ENCODE data around the gene CFH. TPM values are rescaled to one million over a fixed set of nuclear protein-coding genes. Genes with fewer than 3 reads are reported as not detected.

The CFH gene
- total RNA-seq, 2 donors from 2014 or later: not detected

DNA sequence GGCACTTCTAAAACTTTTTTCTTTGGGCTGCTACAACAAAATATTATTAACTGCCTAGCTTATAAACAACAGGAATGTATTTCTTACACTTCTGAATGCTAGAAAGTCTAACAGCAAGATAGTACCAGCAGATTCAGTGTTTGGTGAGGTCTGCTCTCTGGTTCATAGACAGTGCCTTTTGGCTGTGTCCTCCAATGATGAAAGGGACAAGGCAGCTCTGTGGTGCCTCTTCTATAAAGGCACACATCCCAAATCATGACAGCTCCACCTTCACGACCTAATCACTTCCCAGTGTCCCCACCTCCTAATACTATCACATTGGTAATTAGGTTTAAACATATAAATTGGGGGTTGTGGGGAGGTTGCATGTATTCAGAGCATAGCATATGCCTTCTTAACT is 9.5 kb downstream of the CFH start:
- Histone ChIP-seq H3K27ac (ENCODE audit: low read depth, low read length) (no peak overlapping the region), H3K27me3 (ENCODE audit: control insufficient read depth, insufficient read depth, low read length, poor library complexity, severe bottlenecking) (no peaks in the 10 kb centered on the region), H3K9me3 (ENCODE audit: control insufficient read depth, low read length) (no peaks in the 10 kb centered on the region), H3K4me3 (ENCODE audit: low read length) (no peak overlapping the region), H3K9ac (ENCODE audit: extremely low read depth, low read length, poor library complexity, severe bottlenecking) (no peak overlapping the region), H3K36me3 (ENCODE audit: control insufficient read depth, insufficient read depth, low read length) (no peaks in the 10 kb centered on the region), H3K4me1 (ENCODE audit: control insufficient read depth, insufficient read depth, low read length) (no peaks in the 10 kb centered on the region)
- no peaks in the 10 kb centered on the region for H3K27me3 Mint-ChIP-seq (ENCODE audit: insufficient read depth)
- no CpG with 5 or more reads among the region's 1 CpG for WGBS, 2 experiments (ENCODE audit: insufficient coverage in 1 of 2, insufficient read length in 1 of 2)
- no peak for DNase-seq
- H3K4me1 Mint-ChIP-seq: peaks cover 8% of the 10 kb centered on the region
- TF ChIP-seq, protein P1, sequence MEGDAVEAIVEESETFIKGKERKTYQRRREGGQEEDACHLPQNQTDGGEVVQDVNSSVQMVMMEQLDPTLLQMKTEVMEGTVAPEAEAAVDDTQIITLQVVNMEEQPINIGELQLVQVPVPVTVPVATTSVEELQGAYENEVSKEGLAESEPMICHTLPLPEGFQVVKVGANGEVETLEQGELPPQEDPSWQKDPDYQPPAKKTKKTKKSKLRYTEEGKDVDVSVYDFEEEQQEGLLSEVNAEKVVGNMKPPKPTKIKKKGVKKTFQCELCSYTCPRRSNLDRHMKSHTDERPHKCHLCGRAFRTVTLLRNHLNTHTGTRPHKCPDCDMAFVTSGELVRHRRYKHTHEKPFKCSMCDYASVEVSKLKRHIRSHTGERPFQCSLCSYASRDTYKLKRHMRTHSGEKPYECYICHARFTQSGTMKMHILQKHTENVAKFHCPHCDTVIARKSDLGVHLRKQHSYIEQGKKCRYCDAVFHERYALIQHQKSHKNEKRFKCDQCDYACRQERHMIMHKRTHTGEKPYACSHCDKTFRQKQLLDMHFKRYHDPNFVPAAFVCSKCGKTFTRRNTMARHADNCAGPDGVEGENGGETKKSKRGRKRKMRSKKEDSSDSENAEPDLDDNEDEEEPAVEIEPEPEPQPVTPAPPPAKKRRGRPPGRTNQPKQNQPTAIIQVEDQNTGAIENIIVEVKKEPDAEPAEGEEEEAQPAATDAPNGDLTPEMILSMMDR (conservative IDR thresholded peaks at IDR 0.05): no peak
- H3K9me3 Mint-ChIP-seq: peaks cover 3% of the 10 kb centered on the region
- H3K36me3 Mint-ChIP-seq (ENCODE audit: low read depth): no peaks in the 10 kb centered on the region
- H3K27ac Mint-ChIP-seq: no peak overlapping the region
- no peak overlapping the region for H3K4me3 Mint-ChIP-seq

DNA sequence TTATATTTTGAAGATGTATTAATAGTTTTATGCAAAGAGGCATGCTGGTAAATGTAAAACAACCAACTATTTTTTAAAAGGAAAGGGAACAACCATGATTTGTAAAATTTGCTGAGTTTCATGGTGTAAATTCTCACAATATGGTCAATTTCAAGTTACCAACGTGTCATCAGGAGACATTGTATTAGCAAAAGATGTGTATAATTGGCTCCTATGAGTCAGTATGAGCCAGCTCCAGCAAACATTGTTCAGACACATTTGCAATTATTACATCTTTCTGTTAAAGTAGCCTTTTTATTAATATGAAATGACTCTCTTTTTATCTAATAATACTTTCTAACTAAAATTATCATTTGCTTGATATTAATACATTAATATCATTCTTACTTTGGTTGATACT is 15.3 kb downstream of the CFH start:
- DNase-seq: no peak
- H3K27me3 ChIP-seq (ENCODE audit: control insufficient read depth, insufficient read depth, low read length, poor library complexity, severe bottlenecking): no peaks in the 10 kb centered on the region
- Mint-ChIP-seq H3K27me3 (ENCODE audit: insufficient read depth) (no peaks in the 10 kb centered on the region), H3K36me3 (ENCODE audit: low read depth) (no peaks in the 10 kb centered on the region), H3K4me3 (no peak overlapping the region), H3K9me3 (peaks cover 6% of the 10 kb centered on the region), H3K4me1 (no peaks in the 10 kb centered on the region), H3K27ac (no peak overlapping the region)
- H3K36me3 ChIP-seq (ENCODE audit: control insufficient read depth, insufficient read depth, low read length): no peaks in the 10 kb centered on the region
- H3K4me1 ChIP-seq (ENCODE audit: control insufficient read depth, insufficient read depth, low read length): no peaks in the 10 kb centered on the region
- no peak overlapping the region for H3K4me3 ChIP-seq (ENCODE audit: low read length)
- no peak overlapping the region for H3K27ac ChIP-seq (ENCODE audit: low read depth, low read length)
- H3K9me3 ChIP-seq (ENCODE audit: control insufficient read depth, low read length): no peaks in the 10 kb centered on the region
- TF ChIP-seq, protein P1 (conservative IDR thresholded peaks at IDR 0.05): no peak
- H3K9ac ChIP-seq (ENCODE audit: extremely low read depth, low read length, poor library complexity, severe bottlenecking): no peak overlapping the region
- WGBS, 2 experiments (ENCODE audit: insufficient coverage in 1 of 2, insufficient read length in 1 of 2): 100% methylated on average over 1 of the region's 1 CpG

DNA sequence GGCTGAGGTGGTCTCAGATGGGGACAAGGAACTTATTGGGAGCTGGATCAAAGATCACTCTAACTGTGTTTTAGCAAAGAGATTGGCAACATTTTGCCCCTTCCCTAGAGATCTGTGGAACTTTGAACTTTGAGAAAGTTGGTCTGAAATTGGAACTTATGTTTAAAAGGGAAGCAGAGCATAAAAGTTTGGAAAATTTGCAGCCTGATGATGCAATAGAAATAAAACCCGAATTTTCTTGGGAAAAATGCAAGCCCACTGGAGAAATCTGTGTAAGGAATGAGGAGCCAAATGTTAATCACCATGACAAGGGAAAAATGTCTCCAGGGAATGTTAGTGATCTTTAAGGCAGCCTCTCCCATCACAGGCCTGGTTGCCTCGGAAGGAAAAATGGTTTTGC is 17.2 kb downstream of the CFH start:
- Histone ChIP-seq H3K9me3 (ENCODE audit: control insufficient read depth, low read length) (no peaks in the 10 kb centered on the region), H3K4me1 (ENCODE audit: control insufficient read depth, insufficient read depth, low read length) (no peaks in the 10 kb centered on the region), H3K36me3 (ENCODE audit: control insufficient read depth, insufficient read depth, low read length) (no peaks in the 10 kb centered on the region), H3K9ac (ENCODE audit: extremely low read depth, low read length, poor library complexity, severe bottlenecking) (no peak overlapping the region), H3K4me3 (ENCODE audit: low read length) (no peak overlapping the region), H3K27me3 (ENCODE audit: control insufficient read depth, insufficient read depth, low read length, poor library complexity, severe bottlenecking) (no peaks in the 10 kb centered on the region), H3K27ac (ENCODE audit: low read depth, low read length) (no peak overlapping the region)
- Mint-ChIP-seq H3K4me3 (no peak overlapping the region), H3K9me3 (peaks cover 6% of the 10 kb centered on the region), H3K4me1 (no peaks in the 10 kb centered on the region), H3K36me3 (ENCODE audit: low read depth) (no peaks in the 10 kb centered on the region), H3K27me3 (ENCODE audit: insufficient read depth) (no peaks in the 10 kb centered on the region), H3K27ac (no peak overlapping the region)
- WGBS, 2 experiments (ENCODE audit: insufficient coverage in 1 of 2, insufficient read length in 1 of 2): 81 to 91% methylated on average over 2 of the region's 2 CpGs
- DNase-seq: no peak
- TF ChIP-seq, protein P1 (conservative IDR thresholded peaks at IDR 0.05): no peak

Data from endodermal cell (in vitro differentiated cells).